HG02759 (cell line): ENCODE data around the gene AKR1A1.
"Not testable (repeated sequence)": the region's sequence is repeated elsewhere in the genome, so short reads cannot be mapped to it uniquely, and the experiment has no call there.

Experiments
- ATAC-seq: cut with Tn5 transposase; IDR thresholded peaks from one replicate; pipeline ENCODE4 v1.9.1; 2021; ENCODE audit warnings: mild to moderate bottlenecking, moderate library complexity; ENCODE audit not compliant: unreplicated experiment

AKR1A1 gene

DNA sequence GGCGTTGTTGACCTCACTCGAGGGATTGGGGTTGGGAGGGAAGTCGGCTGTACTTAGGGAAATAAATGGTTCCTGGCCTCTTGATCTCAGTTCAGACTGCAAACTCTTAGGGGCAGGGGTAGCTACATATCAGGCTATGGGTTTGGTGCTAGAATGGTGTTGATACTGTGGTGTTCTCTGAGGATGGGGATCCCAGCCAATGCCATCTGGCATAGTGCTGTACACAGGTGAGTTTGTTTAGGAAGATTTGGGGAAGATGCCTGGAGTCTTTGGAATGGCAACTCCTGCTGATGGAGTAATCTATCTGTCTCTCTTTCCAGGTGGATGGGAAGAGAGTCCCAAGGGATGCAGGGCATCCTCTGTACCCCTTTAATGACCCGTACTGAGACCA, 18.9 kb downstream of the AKR1A1 start:
- ATAC-seq: no peak

DNA sequence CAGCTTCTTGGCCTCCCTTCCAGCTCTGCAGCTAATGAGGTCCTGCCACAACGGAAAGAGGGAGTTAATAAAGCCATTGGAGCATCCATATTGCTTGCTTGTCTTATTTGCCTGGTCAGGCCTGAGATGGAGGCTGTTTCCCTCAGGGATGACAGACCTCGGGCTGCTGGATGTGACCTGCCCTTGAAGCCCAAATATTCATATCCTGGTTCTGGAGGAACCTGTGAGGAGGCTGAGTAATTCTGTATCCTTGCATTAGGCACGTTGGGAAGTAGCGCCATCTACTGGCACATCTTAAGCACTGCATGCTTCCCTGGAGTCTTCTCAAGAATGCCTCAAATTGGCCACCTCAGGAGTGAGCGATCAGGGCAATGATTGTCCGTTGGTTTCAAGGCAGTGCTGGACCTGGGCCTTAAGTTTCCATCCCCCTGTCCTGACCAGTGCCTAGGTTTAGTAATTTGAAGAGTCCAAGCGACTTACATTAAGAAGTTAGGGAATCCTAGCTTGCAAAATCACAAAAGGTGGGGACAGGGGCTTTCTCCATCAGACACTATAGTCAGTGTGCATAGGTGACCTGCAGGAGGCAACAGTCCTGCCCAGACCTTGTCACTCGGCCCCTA, 19.4 kb downstream of the AKR1A1 start:
- ATAC-seq: peak; percentile 49

DNA sequence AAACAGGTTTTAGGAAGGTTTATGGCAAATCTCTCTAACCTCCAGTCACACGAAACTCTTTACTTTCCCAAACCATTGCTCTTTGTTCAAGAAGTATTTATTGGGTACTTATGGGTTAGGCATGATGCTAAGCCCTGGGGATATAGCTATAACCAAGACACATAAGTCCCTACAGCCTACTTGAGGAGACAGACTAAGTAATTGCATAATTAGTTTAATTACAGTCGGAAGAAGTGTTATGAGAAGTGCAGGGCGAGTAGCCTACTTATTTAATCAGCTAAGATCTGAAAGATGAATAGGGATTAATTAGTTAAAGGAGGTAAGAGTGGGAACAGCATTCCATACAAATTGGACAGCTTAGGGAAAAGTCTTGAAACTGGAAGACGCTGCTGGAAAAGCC, 20.0 kb downstream of the AKR1A1 start:
- no peak for ATAC-seq

DNA sequence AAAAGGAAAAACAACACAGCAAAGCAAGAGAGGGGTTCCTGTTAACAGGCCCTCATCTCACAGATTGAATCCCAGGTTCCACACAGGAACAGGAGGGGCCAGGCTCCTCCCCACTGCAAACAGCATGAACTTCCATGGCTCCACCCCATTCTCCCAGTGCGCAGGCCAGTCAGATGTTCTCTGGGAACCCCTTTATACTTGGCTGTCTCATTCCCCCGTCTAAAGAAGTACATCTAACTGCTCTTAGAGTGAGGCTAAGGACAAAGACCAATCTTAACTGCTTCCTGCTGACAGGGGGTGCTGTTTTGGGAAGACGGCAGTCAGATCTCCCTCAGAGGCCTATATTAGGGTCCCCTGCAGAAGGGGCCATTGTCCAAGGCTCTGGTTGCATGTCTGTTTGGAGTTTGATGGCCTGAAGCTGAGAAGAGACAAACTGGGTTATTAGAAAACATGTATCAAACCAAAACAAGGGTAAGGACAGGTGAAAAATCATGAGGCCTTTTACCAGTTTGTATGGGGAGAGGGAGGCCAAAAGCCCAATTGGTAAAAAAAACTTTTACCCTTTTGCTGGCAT, 22.7 kb downstream of the AKR1A1 start:
- ATAC-seq: no peak

DNA sequence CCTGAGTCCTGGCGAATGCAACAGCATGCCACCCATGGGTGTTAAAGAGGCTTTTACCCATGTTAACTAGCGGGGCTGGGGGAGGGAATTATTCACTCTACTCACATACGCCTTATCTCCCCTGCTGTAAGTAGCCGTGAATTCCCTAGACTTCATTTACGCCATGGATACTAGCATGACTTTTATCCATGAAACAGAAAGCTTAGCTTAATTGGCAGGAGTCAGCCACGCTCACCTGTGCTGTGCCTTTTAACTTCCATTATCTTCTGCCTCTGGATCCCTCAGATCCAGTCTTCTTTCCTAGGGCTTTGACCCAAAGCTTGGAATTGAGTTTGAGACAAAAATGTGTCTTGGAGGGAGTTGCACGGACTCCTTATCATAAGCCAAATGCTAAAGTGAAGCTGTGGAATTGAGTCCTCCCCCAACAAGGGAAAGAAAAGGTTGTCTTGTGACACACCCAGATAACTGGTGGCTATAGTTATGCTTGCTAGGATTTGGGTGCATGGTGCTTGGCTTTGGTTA, 23.5 kb downstream of the AKR1A1 start:
- no peak for ATAC-seq

DNA sequence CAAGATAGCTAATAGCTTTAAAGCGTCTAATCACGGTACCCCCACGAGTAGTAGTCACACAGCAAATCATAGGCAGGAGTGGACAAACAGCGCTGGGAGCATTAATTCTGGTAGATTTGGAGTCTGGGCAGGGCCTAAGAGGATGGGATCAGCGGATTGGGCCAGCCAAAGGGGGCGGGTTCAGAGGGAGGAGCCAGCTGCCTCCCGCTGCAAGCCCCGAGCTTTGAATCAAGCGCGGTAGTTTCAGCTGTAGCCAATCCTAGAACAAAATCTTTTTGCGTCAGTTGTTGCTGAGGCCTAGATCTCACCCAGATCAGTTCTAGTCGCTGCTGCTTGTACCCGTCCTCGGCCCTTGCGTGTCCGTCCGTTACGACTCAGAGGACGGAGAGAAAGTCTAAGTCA, 32.6 kb downstream of the AKR1A1 start:
- peak; percentile 77 for ATAC-seq

DNA sequence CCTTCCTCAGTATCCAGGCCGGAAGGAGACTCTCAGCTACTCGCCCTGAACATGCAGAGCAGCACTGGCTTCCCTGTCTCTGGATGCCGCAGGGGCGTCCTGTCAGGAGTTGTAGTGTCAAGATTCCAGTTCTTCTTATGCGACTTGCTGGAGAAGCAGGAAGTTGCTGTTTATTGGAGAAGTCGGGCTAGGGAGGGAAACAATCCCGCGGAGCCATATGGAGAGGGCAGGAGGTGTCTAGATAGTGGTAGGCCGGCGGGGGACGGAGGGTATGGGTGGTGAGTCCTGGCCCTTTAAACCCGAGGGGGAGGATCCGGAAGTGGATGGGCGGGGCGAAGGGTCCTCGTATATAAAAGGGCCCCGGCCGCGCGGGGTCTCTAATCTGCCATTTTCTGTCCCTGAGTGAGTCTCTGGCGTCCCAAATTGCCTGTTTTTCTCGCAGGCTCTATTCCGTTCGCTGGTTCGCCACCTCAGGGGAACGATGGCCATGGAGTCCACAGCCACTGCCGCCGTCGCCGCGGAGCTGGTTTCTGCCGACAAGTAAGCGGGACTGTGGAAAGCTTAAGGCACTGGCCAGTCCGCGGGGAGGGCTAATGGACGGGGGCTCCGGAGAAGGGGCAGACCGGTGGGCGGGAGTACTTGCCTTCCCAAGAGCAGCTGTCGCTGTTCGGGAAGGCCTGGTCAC, 33.2 kb downstream of the AKR1A1 start, which contains the start of gene NASP:
TSS of gene NASP (plus strand) at position 376 of the 685 bp plus-strand sequence. CDS start at position 482, 106 bp downstream.
- ATAC-seq: peak; percentile 54

DNA sequence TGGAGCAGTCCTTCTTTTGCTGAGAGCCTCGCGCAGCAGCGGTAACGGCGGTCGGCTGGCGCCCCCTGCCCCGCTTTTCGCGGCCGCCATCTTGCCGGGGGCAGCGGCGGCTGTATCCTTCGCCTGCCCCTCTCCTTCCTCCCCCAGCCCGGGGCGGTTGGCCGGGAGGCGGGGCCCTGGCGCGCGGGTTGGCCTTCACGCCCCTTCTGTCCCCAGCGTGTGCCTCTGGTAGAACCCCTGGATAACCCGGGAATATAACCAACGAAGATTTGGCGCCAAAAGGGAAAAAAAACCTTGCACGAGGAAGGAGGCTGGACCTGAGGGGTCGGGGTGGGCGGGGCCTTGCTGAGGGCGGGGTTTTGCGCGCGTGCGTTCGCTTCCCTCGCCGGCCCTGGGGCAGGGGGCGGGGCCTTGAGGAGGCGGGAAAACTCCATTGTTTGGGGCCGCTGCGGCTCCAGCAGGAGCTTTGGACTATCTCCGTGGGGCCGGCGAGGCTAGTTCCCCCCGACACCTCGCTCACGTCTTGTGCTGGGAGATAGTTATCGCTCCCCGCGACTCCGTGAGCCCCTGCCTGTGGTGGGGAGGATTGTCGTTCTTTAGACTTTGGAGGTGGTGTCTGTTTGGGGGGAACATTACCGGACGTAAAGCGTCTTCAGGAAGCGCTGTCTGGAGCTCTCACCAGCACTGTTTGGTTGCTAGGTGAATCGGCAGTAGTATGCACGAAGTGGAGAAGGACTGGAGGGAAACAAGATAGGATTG, 33.9 kb downstream of the AKR1A1 start:
- ATAC-seq: peak; percentile 38

DNA sequence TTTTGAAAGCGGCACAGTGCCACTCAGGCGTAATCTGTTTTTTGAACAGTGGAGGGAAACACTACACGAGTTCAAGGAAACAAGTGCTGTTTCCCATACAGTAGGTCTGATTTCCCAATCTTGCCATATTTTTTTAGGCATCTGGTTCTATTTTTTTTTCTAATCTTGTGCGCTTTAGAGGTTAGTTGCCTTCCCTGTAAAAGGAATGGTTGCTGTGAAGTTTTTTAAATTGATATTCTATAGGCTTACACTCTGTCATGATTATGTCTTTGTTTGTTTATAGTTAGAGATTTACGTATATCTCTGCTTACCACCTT, 34.4 kb downstream of the AKR1A1 start:
- no peak for ATAC-seq

DNA sequence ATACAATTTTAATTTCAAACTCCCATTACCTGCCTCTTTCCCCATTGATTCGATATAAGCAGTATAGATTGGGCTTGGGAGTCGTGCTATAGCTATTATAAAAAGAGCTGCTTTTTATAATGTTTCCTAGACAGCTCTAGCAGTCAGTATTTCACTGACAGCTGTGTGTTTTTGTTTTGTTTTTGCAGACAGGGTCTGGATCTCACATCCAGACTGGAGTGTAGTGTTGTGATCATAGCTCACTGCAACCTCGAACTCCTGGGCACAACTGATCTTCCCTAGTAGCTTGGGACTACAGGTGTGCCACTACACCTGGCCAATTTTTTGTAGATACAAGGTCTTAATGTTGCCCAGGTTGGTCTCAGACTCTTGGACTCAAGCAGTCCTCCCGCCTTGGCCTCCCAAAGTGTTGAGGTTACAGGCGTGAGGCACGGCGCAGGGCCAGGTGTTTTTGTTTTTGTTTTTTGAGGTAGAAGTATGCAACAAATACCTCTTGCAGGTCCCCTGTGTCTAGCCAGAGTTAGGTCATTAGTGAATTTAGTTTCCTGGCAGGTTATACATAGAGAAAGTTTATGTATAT, 35.0 kb downstream of the AKR1A1 start:
- ATAC-seq: no peak

DNA sequence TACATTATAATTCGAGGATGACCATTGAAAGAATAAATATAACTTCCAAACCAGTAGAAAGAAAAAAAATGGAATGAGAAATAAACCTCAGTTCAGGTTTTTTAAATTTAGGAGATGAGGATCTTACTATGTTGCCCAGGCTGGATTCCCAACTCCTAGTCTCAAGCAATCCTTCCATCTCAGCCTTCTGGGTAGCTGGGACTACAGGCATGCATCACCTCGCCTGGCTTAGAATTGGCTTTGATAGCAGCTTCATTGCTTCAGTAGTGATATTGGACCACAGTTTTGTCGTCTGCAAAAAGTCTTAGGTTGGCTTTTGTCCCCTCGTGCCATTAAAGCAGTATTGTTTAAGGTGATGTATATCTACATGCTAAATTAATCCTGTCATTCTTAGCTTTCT, 36.1 kb downstream of the AKR1A1 start:
- ATAC-seq: no peak

DNA sequence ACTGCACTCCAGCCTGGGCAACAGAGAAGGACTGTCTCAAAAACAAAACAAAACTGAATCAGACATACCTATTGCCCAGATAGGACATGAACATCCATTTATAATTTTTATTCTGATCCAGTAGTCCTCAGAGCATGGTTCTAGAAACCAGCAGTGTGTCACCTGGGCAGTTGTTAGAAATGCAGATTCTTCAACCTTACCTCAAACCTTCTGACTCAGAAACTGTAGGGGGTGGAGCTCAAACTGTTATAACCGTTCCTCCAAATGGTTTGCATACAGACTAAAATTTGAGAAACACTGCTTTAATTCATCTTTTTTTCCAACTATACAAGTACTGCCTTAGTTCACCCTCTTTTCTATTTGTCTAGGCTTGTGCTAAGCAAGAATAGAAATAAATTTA, 39.2 kb downstream of the AKR1A1 start:
- no peak for ATAC-seq

DNA sequence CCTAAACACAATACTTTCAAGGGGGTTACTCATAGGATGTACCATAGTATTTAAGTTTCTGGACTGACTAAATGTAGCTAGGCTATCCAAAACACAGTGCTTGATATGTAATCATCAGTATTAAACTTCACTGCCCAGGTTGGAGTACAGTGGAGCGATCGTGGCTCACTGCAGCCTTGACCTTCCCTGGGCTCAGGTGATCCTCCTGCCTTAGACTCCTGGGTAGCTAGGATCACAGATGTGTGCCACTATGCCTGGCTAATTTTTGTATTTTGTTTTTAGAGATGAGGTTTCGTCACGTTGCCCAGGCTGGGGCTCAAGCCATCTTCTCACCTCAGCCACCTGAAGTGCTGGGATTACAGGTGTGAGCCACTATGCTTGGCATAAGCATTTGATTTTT, 43.8 kb downstream of the AKR1A1 start:
- ATAC-seq: no peak

DNA sequence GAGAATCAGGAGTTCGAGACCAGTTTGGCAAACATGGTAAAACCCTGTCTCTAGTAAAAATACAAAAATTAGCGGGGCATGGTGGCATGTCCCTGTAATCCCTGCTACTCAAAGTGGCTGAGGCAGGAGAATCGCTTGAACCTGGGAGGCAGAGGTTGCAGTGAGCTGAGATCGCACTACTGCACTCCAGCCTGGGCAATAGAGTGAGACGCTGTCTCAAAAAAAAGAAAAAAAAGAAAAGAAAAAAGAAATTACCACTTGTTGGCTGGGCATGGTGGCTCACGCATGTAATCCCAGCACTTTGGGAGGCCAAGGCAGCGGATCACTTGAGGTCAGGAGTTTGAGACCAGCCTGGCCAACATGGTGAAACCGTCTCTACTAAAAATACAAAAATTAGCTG, 46.1 kb downstream of the AKR1A1 start:
- not testable (repeated sequence) for ATAC-seq

DNA sequence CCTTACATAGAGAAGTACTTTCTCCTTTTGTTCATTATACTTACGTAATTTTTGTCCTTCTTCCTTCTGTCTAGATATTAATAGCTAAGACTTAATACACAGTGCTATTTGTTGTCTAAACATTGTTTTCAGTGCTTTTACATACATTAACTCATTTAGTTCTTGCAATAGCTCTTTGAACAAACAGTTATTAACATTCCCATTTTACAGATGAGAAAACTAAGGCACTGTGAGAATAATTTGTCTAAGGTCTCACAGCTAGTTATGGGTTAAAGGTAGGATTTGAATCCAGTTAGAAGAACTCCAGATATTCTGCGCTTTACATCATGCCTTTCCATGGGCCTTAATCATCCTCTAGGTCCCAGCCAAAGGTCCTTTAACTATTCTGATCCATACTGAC, 53.6 kb downstream of the AKR1A1 start:
- no peak for ATAC-seq

DNA sequence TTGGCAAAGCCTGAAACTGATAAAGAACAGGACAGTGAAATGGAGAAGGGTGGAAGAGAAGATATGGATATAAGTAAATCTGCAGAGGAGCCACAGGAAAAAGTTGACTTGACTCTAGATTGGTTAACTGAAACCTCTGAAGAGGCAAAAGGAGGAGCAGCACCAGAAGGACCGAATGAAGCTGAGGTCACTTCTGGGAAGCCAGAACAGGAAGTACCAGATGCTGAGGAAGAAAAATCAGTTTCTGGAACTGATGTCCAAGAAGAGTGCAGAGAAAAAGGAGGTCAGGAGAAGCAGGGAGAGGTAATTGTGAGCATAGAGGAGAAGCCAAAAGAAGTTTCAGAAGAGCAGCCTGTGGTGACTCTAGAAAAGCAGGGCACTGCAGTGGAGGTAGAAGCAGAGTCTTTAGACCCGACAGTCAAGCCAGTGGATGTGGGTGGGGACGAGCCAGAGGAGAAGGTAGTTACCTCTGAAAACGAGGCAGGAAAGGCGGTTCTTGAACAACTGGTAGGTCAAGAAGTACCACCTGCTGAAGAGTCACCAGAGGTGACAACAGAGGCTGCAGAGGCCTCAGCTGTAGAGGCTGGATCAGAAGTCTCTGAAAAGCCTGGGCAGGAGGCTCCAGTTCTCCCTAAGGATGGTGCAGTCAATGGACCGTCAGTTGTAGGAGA, 56.9 kb downstream of the AKR1A1 start:
- no peak for ATAC-seq

DNA sequence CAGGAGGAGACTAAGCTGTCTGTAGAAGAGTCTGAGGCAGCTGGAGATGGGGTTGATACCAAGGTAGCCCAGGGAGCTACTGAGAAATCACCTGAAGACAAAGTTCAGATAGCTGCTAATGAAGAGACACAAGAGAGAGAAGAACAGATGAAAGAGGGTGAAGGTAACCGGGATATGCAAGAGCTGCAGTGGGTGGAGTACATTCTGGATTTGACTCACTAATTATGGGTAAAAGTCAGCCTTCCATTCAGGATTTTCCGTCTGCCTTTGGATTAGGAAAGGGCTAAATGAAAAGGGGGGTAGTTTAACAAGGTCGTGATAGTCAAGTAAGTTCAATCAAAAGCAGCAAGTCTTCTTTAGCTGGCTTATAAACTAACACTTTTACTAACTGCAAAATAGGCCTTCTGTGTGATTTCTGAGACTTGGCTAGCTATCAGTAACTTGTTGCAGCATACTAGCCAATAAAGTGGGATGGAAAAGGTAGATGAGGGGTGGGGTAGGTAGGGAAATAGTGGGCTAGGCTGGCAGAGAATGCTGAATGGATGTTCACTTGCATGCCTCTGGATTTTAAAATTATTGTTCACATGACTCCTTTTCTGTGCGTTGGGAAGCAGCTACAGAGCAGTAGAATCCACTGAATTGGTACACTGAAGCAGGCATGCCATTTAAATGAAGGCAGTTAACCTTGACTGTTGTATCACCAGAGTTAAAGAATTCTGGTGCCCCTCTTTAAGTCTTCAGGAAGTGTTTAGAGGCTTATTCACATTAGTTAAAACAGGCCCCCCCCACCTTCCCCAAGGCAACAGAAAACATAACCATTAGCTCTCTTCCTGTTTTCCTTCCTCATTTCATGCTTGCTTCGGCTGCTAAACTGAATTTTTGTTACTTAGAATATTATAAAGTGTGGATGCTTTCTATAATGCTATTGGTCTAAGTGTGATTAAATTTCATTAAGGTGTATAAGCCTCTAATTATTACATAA, 57.8 kb downstream of the AKR1A1 start:
- ATAC-seq: no peak

DNA sequence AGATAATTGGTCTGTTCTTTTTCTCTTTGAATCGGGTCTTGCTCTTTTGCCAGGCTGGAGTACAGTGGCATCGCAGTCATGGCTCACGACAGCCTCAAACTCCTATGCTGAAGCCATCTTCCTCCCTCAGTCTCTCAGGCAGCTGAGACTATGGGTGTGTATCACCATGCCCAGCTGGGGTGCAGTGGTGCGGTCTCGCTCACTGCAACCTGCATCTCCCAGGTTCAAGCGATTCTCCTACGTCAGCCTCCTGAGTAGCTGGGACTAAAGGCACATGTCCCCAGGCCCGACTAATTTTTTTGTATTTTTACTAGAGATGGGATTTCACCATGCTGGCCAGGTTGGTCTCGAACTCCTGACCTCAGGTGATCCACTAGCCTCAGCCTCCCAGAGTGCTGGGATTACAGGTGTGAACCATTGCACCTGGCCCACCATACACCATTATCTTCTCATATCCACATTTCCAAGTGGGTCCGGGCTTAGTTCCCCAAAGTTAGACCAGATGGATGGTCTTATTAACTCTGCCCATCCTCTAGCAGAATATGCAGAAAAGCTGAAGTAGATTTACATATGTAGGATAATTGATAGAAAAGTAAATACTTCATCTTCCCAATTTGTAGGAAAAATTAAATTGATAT, 60.1 kb downstream of the AKR1A1 start:
- ATAC-seq: no peak

DNA sequence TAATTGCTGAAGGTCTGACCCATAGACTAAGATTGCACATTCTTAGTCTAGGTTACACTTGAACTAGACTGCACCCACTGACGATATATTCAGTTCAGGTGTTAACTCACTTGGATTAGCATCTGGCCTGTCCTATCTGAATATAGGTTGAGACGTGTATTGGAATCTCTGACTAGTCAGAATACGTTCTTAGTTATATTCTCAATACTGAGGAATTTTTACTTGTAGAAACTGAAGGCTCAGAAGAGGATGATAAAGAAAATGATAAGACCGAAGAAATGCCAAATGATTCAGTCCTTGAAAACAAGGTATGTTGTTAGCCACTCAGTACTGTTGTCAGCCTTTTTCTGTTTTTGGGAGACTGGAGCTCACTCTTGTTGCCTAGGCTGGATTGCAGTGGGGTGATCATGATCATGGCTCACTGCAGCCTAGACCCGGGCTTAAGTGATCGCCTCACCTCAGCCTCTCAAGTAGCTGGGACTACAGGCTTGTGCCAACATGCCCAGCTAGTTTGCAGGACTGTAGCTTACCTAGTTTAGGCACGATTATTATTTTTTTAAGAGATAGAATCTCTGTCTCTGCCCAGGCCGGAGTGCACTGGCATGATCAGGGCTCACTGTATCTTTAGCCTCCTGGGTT, 62.4 kb downstream of the AKR1A1 start:
- no peak for ATAC-seq
